HG02571 (cell line): Measurements from ENCODE around the gene VWA2.

Experiments
- ATAC-seq: cut with Tn5 transposase; IDR thresholded peaks from one replicate; pipeline ENCODE4 v1.9.1; 2021; ENCODE audit warnings: mild to moderate bottlenecking, moderate library complexity; ENCODE audit not compliant: unreplicated experiment

VWA2 gene

GRCh38 chr10:114274616-114275453, 35.8 kb downstream of the VWA2 start:
- ATAC-seq = no peak

DNA sequence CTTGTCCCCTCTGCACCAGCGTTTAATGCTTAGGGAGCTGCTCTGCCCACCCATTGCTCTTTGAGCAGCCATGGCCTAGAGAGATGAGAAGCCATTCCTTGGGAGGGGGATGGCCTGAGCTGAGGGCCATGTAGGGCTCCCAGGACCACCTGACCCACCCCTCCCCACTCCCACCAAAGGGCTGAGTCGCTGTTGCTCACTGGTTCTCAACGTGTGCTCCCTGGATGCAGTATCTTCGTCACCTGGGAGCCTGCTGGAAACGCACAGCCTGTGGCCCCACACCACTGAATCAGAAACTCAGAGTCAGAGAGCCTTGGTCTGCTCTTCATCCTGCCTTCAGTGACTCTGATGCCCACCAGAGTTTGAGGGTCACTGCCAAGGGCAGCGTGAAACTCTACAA, 37.0 kb downstream of the VWA2 start:
- ATAC-seq = no peak

- no peak for ATAC-seq
Measured at GRCh38 chr10:114276671-114277070, 37.6 kb downstream of the VWA2 start.

- no peak for ATAC-seq
Measured at GRCh38 chr10:114278140-114278883, 39.3 kb downstream of the VWA2 start.

GRCh38 chr10:114278884-114279191, 39.8 kb downstream of the VWA2 start:
- no peak for ATAC-seq

DNA sequence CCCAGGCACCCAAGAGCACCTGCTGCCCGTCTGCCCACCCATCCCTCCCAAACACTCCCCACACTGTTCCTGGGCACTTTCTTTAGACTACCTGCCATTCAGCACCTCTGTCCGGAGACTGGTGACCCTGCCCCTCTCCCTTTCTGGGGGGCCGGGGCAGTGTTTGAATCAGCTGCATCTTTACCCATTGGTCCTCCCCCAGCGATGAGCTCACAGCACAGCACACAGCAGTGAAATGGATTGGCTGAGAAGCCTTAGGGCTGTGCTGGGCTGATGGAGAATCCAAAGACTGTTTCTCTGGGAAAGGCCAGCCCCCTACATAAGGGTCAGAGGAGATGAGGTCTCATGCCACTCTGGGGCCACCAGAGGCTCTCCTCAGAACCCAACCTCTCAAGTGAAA, 40.2 kb downstream of the VWA2 start:
- no peak for ATAC-seq

GRCh38 chr10:114279901-114280644, 41.0 kb downstream of the VWA2 start:
- ATAC-seq = no peak

DNA sequence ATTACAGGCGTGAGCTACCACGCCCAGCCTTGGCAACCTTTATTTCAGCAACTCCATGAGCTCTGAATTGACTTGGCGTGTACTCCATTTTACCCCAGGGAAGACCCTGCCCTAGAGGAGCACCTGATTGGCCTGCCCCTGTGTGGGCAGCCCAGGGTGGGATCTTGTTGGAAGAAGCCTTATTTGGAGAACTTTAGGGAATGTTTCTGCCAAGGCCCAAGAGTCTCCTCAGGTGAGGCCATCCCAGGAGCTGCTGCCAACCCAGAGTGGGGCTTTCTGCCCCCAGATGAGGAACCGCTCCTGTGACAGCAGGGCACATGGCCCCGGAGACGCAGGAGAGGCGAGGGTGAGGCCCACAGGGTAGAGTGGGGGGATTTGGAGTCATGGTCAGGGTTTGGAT, 42.0 kb downstream of the VWA2 start:
- no peak for ATAC-seq

DNA sequence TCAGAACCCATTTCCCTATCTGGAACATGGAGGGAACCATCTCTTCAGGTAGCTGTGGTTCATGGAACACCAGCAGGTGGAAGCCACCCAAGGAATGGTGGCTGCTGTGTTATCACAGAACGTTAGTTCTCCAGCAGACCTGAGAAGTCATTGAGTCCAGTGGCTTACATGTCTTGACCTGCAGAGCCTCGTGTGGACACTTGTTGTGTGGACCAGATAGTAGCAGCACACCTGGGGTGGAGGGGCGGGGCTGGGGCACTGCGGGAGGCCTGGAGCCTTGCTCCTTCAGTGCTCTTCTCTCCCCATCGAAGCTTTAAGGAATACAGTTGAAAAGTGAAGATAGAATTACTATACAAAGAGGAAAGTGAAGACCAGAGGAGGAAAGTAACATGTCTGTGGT, 42.4 kb downstream of the VWA2 start:
- ATAC-seq = no peak

GRCh38 chr10:114282526-114282925, 43.5 kb downstream of the VWA2 start:
- ATAC-seq = no peak

DNA sequence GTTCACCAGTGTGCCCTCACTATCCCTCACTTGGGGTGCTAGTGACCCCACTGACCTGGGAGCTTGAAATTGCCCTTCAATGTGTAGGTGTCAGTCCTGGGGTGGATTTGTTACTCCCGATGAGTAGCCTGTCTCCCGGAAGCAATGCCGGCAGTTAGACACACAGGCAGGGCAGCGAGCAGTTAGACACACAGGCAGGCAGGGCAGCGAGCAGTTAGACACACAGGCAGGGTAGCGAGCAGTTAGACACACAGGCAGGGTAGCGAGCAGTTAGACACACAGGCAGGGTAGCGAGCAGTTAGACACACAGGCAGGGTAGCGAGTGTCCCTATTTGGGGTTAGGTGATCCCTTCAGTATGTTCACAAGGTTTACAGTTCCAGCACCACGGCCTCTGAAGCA, 44.0 kb downstream of the VWA2 start:
- no peak for ATAC-seq

DNA sequence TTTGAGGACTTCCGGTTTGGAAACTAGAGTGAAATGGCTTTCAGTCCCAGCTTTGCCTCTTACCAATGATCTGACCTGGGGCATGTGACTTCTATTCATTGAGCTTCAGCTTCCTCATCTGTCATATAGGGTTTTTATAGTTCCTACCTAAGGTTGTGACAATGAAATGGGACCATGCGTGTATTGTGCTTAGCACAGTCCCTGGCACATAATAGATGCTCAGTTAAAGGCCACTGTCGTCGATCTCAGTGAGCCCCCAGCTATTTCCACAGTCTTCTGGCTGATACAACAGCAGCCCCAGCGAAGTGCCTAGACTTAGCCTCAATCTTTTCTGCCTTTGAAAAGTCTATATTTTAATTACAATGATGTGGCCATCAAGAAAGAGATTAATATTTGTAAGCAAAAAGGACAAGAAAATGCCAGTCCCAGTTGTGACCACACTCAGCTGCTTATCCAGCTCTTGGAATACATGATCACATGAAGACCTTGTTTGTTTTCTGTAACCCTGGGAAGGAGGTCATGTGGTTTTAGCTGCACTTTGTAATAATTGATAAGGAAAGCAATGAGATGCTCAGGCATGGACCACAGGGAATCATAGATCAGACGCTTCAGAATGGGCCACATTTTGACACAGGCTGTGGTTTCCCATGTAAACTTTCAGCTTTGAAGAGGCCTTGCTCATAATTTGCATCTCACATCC, 44.6 kb downstream of the VWA2 start:
- no peak for ATAC-seq

GRCh38 chr10:114284346-114285071, 45.5 kb downstream of the VWA2 start:
- no peak for ATAC-seq

GRCh38 chr10:114285961-114286441, 46.9 kb downstream of the VWA2 start:
- no peak for ATAC-seq

GRCh38 chr10:114286921-114287320, 47.9 kb downstream of the VWA2 start:
- ATAC-seq = no peak

GRCh38 chr10:114288424-114289095, 49.5 kb downstream of the VWA2 start:
- ATAC-seq = no peak

- ATAC-seq = no peak
Measured at GRCh38 chr10:114289096-114289436, 50.0 kb downstream of the VWA2 start.

GRCh38 chr10:114290038-114290437, 51.0 kb downstream of the VWA2 start:
- no peak for ATAC-seq

GRCh38 chr10:114291076-114291475, 52.0 kb downstream of the VWA2 start:
- no peak for ATAC-seq

GRCh38 chr10:114291516-114291915, 52.5 kb downstream of the VWA2 start:
- ATAC-seq = no peak
